HepG2 (cell line): Measurements from ENCODE around the gene RNASE9. TPM values are rescaled to one million over a fixed set of nuclear protein-coding genes. Genes with fewer than 3 reads are reported as not detected.

Source experiments
- AGO2 ChIP-seq: fragments of 200-400 bp; formaldehyde crosslinking; optimal IDR thresholded peaks from 2 replicates; pipeline ENCODE3; 2017; ENCODE audit warnings: mild to moderate bottlenecking, low read depth, low read length, moderate library complexity
- E2F5 ChIP-seq: sonication (generic); formaldehyde crosslinking; conservative IDR thresholded peaks from 2 replicates; pipeline ENCODE4 v1.4.0; 2020; ENCODE audit warnings: missing genetic modification reagents
- ESRRA ChIP-seq: sonication (generic); formaldehyde crosslinking; IDR thresholded peaks from 2 replicates; pipeline ENCODE4 v1.5.1; 2020; ENCODE audit warnings: mild to moderate bottlenecking, low read depth, missing genetic modification reagents
- FOXC1 ChIP-seq: sonication (generic); formaldehyde crosslinking; IDR thresholded peaks from 2 replicates; pipeline ENCODE4 v1.8.0; 2022; ENCODE audit warnings: mild to moderate bottlenecking, missing genetic modification reagents, borderline replicate concordance
- GATAD2A ChIP-seq: IDR thresholded peaks from 2 replicates; pipeline ENCODE4 v1.6.1; 2016
- HHEX ChIP-seq: IDR thresholded peaks from 2 replicates; pipeline ENCODE4 v1.6.1; 2016; ENCODE audit warnings: control low read depth
- HOXA5 ChIP-seq: sonication (generic); formaldehyde crosslinking; IDR thresholded peaks from 2 replicates; pipeline ENCODE4 v1.4.0; 2020; ENCODE audit warnings: missing genetic modification reagents
- KLF12 ChIP-seq: sonication (generic); formaldehyde crosslinking; IDR thresholded peaks from 2 replicates; pipeline ENCODE4 v1.4.0; 2020; ENCODE audit warnings: missing genetic modification reagents, borderline replicate concordance
- KLF13 ChIP-seq: sonication (generic); formaldehyde crosslinking; IDR thresholded peaks from 2 replicates; pipeline ENCODE4 v1.4.0; 2020; ENCODE audit warnings: mild to moderate bottlenecking, missing genetic modification reagents
- MAX ChIP-seq: IDR thresholded peaks from 2 replicates; pipeline ENCODE4 v1.6.1; 2012; ENCODE audit warnings: inconsistent platforms
- SATB2 ChIP-seq: sonication (generic); formaldehyde crosslinking; IDR thresholded peaks from 2 replicates; pipeline ENCODE4 v1.5.0; 2020; ENCODE audit warnings: missing genetic modification reagents
- SKI ChIP-seq: fragments of 450-650 bp; IDR thresholded peaks from one replicate; pipeline ENCODE4 v1.6.1; 2018; ENCODE audit warnings: mild to moderate bottlenecking; ENCODE audit not compliant: partially characterized antibody
- SMARCE1 ChIP-seq: fragments of 450-650 bp; IDR thresholded peaks from 2 replicates; pipeline ENCODE4 v1.6.1; 2017; ENCODE audit warnings: borderline replicate concordance
- SNAPC2 ChIP-seq: sonication (generic); formaldehyde crosslinking; IDR thresholded peaks from 2 replicates; pipeline ENCODE4 v1.8.1; 2022; ENCODE audit warnings: mild to moderate bottlenecking, missing genetic modification reagents
- UBTF ChIP-seq: sonication (generic); formaldehyde crosslinking; IDR thresholded peaks from 2 replicates; pipeline ENCODE4 v1.4.0; 2020; ENCODE audit warnings: mild to moderate bottlenecking, missing genetic modification reagents
- ZC3H4 ChIP-seq: sonication (generic); formaldehyde crosslinking; IDR thresholded peaks from 2 replicates; pipeline ENCODE4 v1.4.0; 2020; ENCODE audit warnings: missing genetic modification reagents, borderline replicate concordance
- ZFAT ChIP-seq: sonication (generic); formaldehyde crosslinking; conservative IDR thresholded peaks from 2 replicates; pipeline ENCODE4 v1.8.1; 2023; ENCODE audit warnings: missing genetic modification reagents, inconsistent platforms
- ZMYM4 ChIP-seq: sonication (generic); formaldehyde crosslinking; IDR thresholded peaks from 2 replicates; pipeline ENCODE4 v1.8.1; 2023; ENCODE audit warnings: mild to moderate bottlenecking, missing genetic modification reagents
- ZNF121 ChIP-seq: sonication (generic); formaldehyde crosslinking; IDR thresholded peaks from 2 replicates; pipeline ENCODE4 v1.5.0; 2020; ENCODE audit warnings: mild to moderate bottlenecking, missing genetic modification reagents
- ZNF484 ChIP-seq: sonication (generic); formaldehyde crosslinking; IDR thresholded peaks from 2 replicates; pipeline ENCODE4 v1.5.1; 2020; ENCODE audit warnings: mild to moderate bottlenecking, low read depth, missing genetic modification reagents, borderline replicate concordance
- ZNF839 ChIP-seq: sonication (generic); formaldehyde crosslinking; IDR thresholded peaks from 2 replicates; pipeline ENCODE4 v1.4.0; 2020; ENCODE audit warnings: missing genetic modification reagents, mild to moderate bottlenecking, borderline replicate concordance
- ZSCAN30 ChIP-seq: sonication (generic); formaldehyde crosslinking; IDR thresholded peaks from 2 replicates; pipeline ENCODE4 v1.5.0; 2020; ENCODE audit warnings: mild to moderate bottlenecking, missing genetic modification reagents
- polyA plus RNA-seq, 8 experiments: library from polyadenylated mRNA; depleted of rRNA in 3 of 8; stranded (reverse) in 7 of 8; unstranded in 1 of 8; fragments of >200 nt; fragmentation: Illumina TruSeq in 4 of 8; extraction: Trizol in 4 of 8; gene quantifications; 2 replicates each; pipeline versions ENCODE4 v1.2.1 to v1.2.3, GENCODE V29; 2011 to 2016; ENCODE audit warnings: low read depth in 4 of 8, missing spikeins in 1 of 8, mixed read lengths in 1 of 8; ENCODE audit not compliant: insufficient read depth in 1 of 8
- total RNA-seq, 5 experiments: library from RNA; depleted of rRNA; stranded (reverse); fragments of >200 nt; fragmentation: Illumina TruSeq; extraction: Trizol; gene quantifications; 2 replicates each; pipeline ENCODE4 v1.2.3, GENCODE V29; 2016; ENCODE audit warnings: low read depth in 1 of 5
- TF ChIP-seq, protein P1 (sequence below): sonication (generic); formaldehyde crosslinking; IDR thresholded peaks from 2 replicates; pipeline ENCODE4 v1.8.1; 2022; ENCODE audit warnings: low read depth, mild to moderate bottlenecking, missing genetic modification reagents

The RNASE9 gene
- total and polyA plus RNA-seq, 2 of the 13 experiments (the other 11 are each of a cell fraction or from before 2014, with no cell fraction given), result not detected

DNA sequence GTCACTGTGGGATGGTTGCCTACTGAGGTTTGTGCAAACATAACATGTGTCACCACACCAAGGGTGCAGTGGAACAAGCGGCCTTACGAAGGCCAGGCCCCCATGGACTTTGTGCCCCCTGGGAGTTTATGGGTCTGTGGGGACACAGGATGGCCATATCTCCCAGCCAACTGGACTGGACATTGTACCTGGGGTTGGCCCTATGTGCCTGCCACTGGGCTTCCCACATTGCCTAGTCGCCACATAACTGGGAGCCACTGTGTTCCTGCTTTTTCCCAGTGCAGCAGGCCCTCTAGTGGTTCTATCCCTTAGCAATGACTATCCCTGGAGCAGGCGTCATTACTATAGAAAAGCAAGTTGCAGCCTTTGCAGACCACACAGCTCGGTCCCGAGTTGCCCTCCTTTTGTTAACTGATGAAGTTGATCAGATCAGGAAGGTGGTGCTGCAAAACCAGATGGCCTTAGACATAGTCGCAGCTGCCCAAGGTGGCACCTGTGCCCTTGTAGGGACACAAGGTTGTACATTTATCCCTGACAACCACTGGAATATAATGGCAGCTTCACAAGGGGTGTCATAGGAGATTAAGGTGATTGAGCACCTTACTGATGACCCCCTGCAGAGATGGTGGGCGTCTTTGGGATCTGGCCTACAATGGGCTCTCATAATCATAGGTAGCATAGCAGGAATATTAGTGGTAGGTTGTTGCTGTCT lies 45.5 kb upstream of the RNASE9 start (continued):
- TF ChIP-seq ZNF484 (no peak), E2F5 (CRISPR knock-in tag) (no peak), UBTF (CRISPR knock-in tag) (peak; percentile 31; the same call in 1 of the 2 replicates), KLF12 (peak; percentile 89), SMARCE1 (no peak), AGO2 (no peak), ZNF839 (CRISPR knock-in tag) (no peak), SKI (peak; percentile 51), ZNF121 (peak; percentile 51), SATB2 (CRISPR knock-in tag) (no peak), KLF13 (CRISPR knock-in tag) (0 out of 2 replicates have a peak, but pooled peaks have one; percentile 13), ESRRA (CRISPR knock-in tag) (peak; percentile 61; the same call in 1 of the 2 replicates), HHEX (CRISPR knock-in tag) (no peak), ZFAT (CRISPR knock-in tag) (no peak), MAX (peak; percentile 50), HOXA5 (CRISPR knock-in tag) (peak; percentile 81), SNAPC2 (CRISPR knock-in tag) (0 out of 2 replicates have a peak, but pooled peaks have one; percentile 38), ZMYM4 (peak; percentile 91), ZC3H4 (CRISPR knock-in tag) (no peak), FOXC1 (CRISPR knock-in tag) (peak; percentile 89), ZSCAN30 (CRISPR knock-in tag) (no peak), GATAD2A (CRISPR knock-in tag) (peak; percentile 50; the same call in 1 of the 2 replicates)
- TF ChIP-seq, protein P1, sequence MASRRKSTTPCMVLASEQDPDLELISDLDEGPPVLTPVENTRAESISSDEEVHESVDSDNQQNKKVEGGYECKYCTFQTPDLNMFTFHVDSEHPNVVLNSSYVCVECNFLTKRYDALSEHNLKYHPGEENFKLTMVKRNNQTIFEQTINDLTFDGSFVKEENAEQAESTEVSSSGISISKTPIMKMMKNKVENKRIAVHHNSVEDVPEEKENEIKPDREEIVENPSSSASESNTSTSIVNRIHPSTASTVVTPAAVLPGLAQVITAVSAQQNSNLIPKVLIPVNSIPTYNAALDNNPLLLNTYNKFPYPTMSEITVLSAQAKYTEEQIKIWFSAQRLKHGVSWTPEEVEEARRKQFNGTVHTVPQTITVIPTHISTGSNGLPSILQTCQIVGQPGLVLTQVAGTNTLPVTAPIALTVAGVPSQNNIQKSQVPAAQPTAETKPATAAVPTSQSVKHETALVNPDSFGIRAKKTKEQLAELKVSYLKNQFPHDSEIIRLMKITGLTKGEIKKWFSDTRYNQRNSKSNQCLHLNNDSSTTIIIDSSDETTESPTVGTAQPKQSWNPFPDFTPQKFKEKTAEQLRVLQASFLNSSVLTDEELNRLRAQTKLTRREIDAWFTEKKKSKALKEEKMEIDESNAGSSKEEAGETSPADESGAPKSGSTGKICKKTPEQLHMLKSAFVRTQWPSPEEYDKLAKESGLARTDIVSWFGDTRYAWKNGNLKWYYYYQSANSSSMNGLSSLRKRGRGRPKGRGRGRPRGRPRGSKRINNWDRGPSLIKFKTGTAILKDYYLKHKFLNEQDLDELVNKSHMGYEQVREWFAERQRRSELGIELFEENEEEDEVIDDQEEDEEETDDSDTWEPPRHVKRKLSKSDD (CRISPR knock-in tag), result peak; percentile 60; the same call in 1 of the 2 replicates
